Lower leg skin (tissue), 4 donors: Measurements from ENCODE around the gene CALD1. TPM values are rescaled to one million over a fixed set of nuclear protein-coding genes. Genes with fewer than 3 reads are reported as not detected.

Experiments used
- DNase-seq, 2 donors: peaks; one replicate each; pipeline ENCODE4 v3.0.0-alpha.2; 2019; ENCODE audit warnings: low spot score in 2 of 2
- H3K4me3 ChIP-seq: fragments of 200-600 bp; sonication (generic); 2 replicates; pipeline ENCODE4 v1.5.1; 2017; ENCODE audit warnings: mild to moderate bottlenecking, low read depth; ENCODE audit not compliant: poor library complexity, severe bottlenecking
- POLR2A ChIP-seq, 2 donors: fragments of 450-650 bp; IDR thresholded peaks; one replicate each; pipeline ENCODE4 v1.6.1; 2016 to 2017; ENCODE audit warnings: antibody characterized with exemption in 2 of 2, mild to moderate bottlenecking in 1 of 2, moderate library complexity in 1 of 2
- WGBS, 2 donors: methylation state at CpG; one replicate each; pipeline ENCODE4 v1.1.5; 2018; 5-methylcytosine and 5-hydroxymethylcytosine counted together
- intact Hi-C: fragments of 100-400 bp; cut with DNase I; formaldehyde crosslinking; loops from one replicate; pipeline ENCODE4 v1.15.0; 2023; ENCODE audit warnings: low total_unique reads
- total RNA-seq, 4 donors: library from RNA; depleted of rRNA; stranded (reverse); fragments of >200 nt; gene quantifications; one replicate each; pipeline ENCODE4 v1.1.0, GENCODE V29; 2016
- TF ChIP-seq, protein P1 (sequence below), 3 donors: fragments of 450-650 bp; IDR thresholded peaks; one replicate each; pipeline ENCODE4 v1.5.1; 2016; ENCODE audit warnings: antibody characterized with exemption in 3 of 3, mild to moderate bottlenecking in 3 of 3, moderate library complexity in 2 of 3

The CALD1 gene
- total RNA-seq, 4 donors from 2014 or later = 30.3 to 95.7 (median 58.0) TPM

- 94 to 98% methylated on average over 1 of the region's 1 CpG for WGBS, 2 donors
- TF ChIP-seq POLR2A (IDR thresholded peaks at IDR 0.05) = no peak
- TF ChIP-seq, protein P1, sequence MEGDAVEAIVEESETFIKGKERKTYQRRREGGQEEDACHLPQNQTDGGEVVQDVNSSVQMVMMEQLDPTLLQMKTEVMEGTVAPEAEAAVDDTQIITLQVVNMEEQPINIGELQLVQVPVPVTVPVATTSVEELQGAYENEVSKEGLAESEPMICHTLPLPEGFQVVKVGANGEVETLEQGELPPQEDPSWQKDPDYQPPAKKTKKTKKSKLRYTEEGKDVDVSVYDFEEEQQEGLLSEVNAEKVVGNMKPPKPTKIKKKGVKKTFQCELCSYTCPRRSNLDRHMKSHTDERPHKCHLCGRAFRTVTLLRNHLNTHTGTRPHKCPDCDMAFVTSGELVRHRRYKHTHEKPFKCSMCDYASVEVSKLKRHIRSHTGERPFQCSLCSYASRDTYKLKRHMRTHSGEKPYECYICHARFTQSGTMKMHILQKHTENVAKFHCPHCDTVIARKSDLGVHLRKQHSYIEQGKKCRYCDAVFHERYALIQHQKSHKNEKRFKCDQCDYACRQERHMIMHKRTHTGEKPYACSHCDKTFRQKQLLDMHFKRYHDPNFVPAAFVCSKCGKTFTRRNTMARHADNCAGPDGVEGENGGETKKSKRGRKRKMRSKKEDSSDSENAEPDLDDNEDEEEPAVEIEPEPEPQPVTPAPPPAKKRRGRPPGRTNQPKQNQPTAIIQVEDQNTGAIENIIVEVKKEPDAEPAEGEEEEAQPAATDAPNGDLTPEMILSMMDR (IDR thresholded peaks at IDR 0.05) = no peak
- no peak overlapping the region for H3K4me3 ChIP-seq
- no peak for DNase-seq
- intact Hi-C loops = no loop called here
Measured at GRCh38 chr7:134926396-134926795, 147.0 kb downstream of the CALD1 start.

- WGBS, 2 donors = 79 to 81% methylated on average over 2 of the region's 2 CpGs
- intact Hi-C loops = no loop called here
- TF ChIP-seq POLR2A (IDR thresholded peaks at IDR 0.05) = no peak
- TF ChIP-seq, protein P1 (IDR thresholded peaks at IDR 0.05) = no peak
- DNase-seq = no peak
- no peak overlapping the region for H3K4me3 ChIP-seq
Measured at GRCh38 chr7:134927076-134927475, 147.6 kb downstream of the CALD1 start.

GRCh38 chr7:134927723-134928122 is 148.3 kb downstream of the CALD1 start:
- 94 to 95% methylated on average over 3 of the region's 3 CpGs for WGBS, 2 donors
- no peak overlapping the region for H3K4me3 ChIP-seq
- TF ChIP-seq, protein P1 (IDR thresholded peaks at IDR 0.05) = no peak
- TF ChIP-seq POLR2A (IDR thresholded peaks at IDR 0.05) = no peak
- DNase-seq = no peak
- intact Hi-C loops = no loop called here

DNA sequence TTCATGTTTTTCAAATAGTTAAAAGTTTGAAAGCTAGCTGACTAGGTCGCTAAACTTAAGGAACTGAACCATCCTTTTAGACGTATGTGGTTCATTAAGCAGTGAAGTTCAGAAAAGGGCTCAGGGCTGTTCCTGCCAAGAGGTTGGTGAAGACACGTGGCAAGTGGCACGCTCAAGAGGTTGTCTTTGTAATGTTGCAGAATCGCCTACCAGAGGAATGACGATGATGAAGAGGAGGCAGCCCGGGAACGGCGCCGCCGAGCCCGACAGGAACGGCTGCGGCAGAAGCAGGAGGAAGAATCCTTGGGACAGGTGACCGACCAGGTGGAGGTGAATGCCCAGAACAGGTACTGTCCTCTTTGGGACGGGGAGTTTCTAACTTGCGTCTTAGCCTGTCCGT is 149.1 kb downstream of the CALD1 start:
- TF ChIP-seq POLR2A (IDR thresholded peaks at IDR 0.05) = no peak
- WGBS, 2 donors = 93 to 96% methylated on average over 18 of the region's 18 CpGs
- intact Hi-C loops = no loop called here
- no peak overlapping the region for H3K4me3 ChIP-seq
- DNase-seq = no peak

GRCh38 chr7:134931487-134931886 is 152.1 kb downstream of the CALD1 start:
- WGBS, 2 donors = 58 to 70% methylated on average over 1 of the region's 1 CpG
- TF ChIP-seq, protein P1 (IDR thresholded peaks at IDR 0.05) = no peak
- no peak for TF ChIP-seq POLR2A (IDR thresholded peaks at IDR 0.05)
- DNase-seq = no peak
- intact Hi-C loops = no loop called here
- H3K4me3 ChIP-seq = no peak overlapping the region

- intact Hi-C loops = no loop called here
- no peak for TF ChIP-seq POLR2A (IDR thresholded peaks at IDR 0.05)
- H3K4me3 ChIP-seq = no peak overlapping the region
- DNase-seq = no peak
- WGBS, 2 donors = 79 to 89% methylated on average over 17 of the region's 17 CpGs
Measured at GRCh38 chr7:134932707-134933370, 153.4 kb downstream of the CALD1 start.

GRCh38 chr7:134933460-134934068 is 154.1 kb downstream of the CALD1 start:
- TF ChIP-seq, protein P1 (IDR thresholded peaks at IDR 0.05) = no peak
- no peak for TF ChIP-seq POLR2A (IDR thresholded peaks at IDR 0.05)
- 82 to 88% methylated on average over 3 of the region's 3 CpGs for WGBS, 2 donors
- no peak for DNase-seq
- intact Hi-C loops = no loop called here
- H3K4me3 ChIP-seq = no peak overlapping the region
